Nucleus accumbens (tissue), 56 donors: Measurements from ENCODE around the gene ABCA10.
"Not testable (repeated sequence)": the region's sequence is repeated elsewhere in the genome, so short reads cannot be mapped to it uniquely, and the experiment has no call there.

Experiments used
- DNase-seq, 56 donors: peaks; one replicate each; lab custom pipeline; 2025; lab: John Stamatoyannopoulos, UW

ABCA10 gene

GRCh38 chr17:69228576-69228975 lies at the start of gene ABCA10:
TSS of gene ABCA10 (minus strand) at chr17:69228824. CDS start at chr17:69225358, 3,466 bp downstream.
- no peak for DNase-seq

GRCh38 chr17:69276279-69276678 lies 47.7 kb upstream of the ABCA10 start:
- DNase-seq = not testable (repeated sequence)

- no peak for DNase-seq
Measured at GRCh38 chr17:69275751-69276150, 47.1 kb upstream of the ABCA10 start.

- no peak for DNase-seq
Measured at GRCh38 chr17:69271023-69271422, 42.4 kb upstream of the ABCA10 start.

- no peak for DNase-seq
Measured at GRCh38 chr17:69269131-69269998, 40.7 kb upstream of the ABCA10 start.

- DNase-seq = no peak
Measured at GRCh38 chr17:69268543-69269014, 40.0 kb upstream of the ABCA10 start.

- no peak for DNase-seq
Measured at GRCh38 chr17:69267219-69267618, 38.6 kb upstream of the ABCA10 start.

- DNase-seq = no peak
Measured at GRCh38 chr17:69265873-69266272, 37.2 kb upstream of the ABCA10 start.

GRCh38 chr17:69254187-69254586 lies 25.6 kb upstream of the ABCA10 start:
- no peak for DNase-seq

- no peak for DNase-seq
Measured at GRCh38 chr17:69250641-69251040, 22.0 kb upstream of the ABCA10 start.

GRCh38 chr17:69246726-69247375 lies 18.2 kb upstream of the ABCA10 start:
- no peak for DNase-seq

- no peak for DNase-seq
Measured at GRCh38 chr17:69246202-69246601, 17.6 kb upstream of the ABCA10 start.

- DNase-seq = no peak
Measured at GRCh38 chr17:69245617-69246016, 17.0 kb upstream of the ABCA10 start.

- no peak for DNase-seq
Measured at GRCh38 chr17:69239611-69240600, 11.3 kb upstream of the ABCA10 start.

- no peak for DNase-seq
Measured at GRCh38 chr17:69236946-69237345, 8.3 kb upstream of the ABCA10 start.

- DNase-seq = no peak
Measured at GRCh38 chr17:69236464-69236863, 7.8 kb upstream of the ABCA10 start.

GRCh38 chr17:69235338-69236058 lies 6.9 kb upstream of the ABCA10 start:
- peak in 52 of 56 donors; percentile 5 to 85 (median 58) for DNase-seq

- DNase-seq = no peak
Measured at GRCh38 chr17:69232650-69233049, 4.0 kb upstream of the ABCA10 start.

GRCh38 chr17:69231521-69231920 lies 2.9 kb upstream of the ABCA10 start:
- no peak for DNase-seq

- no peak for DNase-seq
Measured at GRCh38 chr17:69230939-69231338, 2.3 kb upstream of the ABCA10 start.
